Measurements from ENCODE around the gene LIMD2.

Gene LIMD2

DNA sequence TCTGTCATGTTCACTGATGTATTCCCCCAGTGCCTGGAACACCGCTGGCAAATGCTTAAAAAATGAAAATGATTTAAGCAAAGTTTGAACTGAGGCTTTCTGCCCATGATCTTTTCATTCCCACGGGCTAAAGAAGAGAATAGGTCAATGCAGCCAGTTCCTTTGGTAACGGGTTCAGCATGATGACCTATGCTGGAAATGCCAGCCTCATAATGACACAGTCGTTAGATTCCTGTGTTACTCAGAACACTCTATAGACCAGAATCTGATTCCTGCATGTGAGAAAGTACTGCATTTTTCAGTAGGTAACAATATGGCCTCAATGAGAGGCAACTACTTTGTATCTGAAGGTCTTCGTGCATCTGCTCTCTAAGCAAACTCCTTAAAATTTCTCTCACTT, 19.1 kb upstream of the LIMD2 start:
- DNase-seq (ENCODE audit: low read depth): no peak
- H3K4me3 ChIP-seq (ENCODE audit: control insufficient read depth, low read depth, low read length): no peak overlapping the region
- TF ChIP-seq, protein P1, sequence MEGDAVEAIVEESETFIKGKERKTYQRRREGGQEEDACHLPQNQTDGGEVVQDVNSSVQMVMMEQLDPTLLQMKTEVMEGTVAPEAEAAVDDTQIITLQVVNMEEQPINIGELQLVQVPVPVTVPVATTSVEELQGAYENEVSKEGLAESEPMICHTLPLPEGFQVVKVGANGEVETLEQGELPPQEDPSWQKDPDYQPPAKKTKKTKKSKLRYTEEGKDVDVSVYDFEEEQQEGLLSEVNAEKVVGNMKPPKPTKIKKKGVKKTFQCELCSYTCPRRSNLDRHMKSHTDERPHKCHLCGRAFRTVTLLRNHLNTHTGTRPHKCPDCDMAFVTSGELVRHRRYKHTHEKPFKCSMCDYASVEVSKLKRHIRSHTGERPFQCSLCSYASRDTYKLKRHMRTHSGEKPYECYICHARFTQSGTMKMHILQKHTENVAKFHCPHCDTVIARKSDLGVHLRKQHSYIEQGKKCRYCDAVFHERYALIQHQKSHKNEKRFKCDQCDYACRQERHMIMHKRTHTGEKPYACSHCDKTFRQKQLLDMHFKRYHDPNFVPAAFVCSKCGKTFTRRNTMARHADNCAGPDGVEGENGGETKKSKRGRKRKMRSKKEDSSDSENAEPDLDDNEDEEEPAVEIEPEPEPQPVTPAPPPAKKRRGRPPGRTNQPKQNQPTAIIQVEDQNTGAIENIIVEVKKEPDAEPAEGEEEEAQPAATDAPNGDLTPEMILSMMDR (conservative IDR thresholded peaks at IDR 0.05; ENCODE audit: control insufficient read depth, insufficient read depth, low read depth, low read length): no peak

DNA sequence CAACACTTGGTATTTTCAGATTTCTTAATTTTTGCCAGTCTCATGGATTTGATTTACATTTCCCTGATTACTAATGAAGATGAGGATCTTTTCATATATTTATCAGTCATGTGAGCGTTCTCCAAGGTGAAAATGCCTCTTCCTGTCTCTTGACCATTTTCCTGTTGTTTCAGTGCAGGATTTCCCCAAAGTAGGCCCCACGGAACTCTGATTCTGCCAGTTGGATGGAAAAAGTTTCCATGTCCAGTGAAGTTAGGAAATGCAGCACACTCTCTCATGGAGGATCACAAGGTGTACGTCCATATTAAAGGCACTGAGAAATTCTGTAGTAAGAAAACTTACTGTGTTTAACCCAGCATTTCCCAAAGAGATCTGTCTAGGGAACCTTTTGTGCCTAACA, 16.5 kb upstream of the LIMD2 start:
- TF ChIP-seq, protein P1 (conservative IDR thresholded peaks at IDR 0.05; ENCODE audit: control insufficient read depth, insufficient read depth, low read depth, low read length): no peak
- no peak for DNase-seq (ENCODE audit: low read depth)
- no peak overlapping the region for H3K4me3 ChIP-seq (ENCODE audit: control insufficient read depth, low read depth, low read length)

DNA sequence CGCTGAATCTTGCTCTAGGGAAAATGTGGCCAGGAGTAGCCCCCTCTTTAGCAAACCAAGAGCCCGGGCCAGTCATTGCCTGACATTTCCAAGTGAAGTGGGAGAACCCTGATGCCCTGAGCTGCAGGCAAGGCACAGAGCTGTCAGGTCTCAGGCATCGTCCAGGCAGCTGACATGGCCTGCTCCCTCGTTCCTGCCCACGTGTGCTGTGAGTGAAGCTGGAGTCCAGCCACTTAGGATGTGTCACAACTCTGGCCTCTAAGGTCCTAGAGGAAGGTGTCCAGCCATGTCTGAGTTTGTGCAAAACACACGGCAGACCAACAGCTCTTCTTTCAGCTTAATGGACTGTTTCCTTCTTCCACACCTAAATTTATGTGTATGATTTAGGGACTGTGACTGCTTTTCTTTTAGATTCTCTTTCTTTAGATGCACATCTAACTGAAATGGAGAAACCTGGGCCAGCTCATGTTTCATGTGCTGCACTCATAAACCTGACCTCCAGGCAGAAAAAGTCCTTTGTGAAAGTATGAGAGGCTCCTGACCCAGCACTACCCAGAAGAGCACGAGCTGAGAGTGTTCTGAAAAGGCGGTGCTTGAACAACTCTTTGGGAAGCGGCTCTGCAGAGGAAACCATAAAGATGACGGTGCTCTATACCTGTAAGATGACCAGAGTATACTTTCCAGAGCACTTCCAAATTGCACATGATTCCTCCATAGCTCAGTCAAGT, 14.8 kb upstream of the LIMD2 start:
- peak; percentile 66 for DNase-seq (ENCODE audit: low read depth)
- TF ChIP-seq, protein P1 (conservative IDR thresholded peaks at IDR 0.05; ENCODE audit: control insufficient read depth, insufficient read depth, low read depth, low read length): no peak
- H3K4me3 ChIP-seq (ENCODE audit: control insufficient read depth, low read depth, low read length): no peak overlapping the region

DNA sequence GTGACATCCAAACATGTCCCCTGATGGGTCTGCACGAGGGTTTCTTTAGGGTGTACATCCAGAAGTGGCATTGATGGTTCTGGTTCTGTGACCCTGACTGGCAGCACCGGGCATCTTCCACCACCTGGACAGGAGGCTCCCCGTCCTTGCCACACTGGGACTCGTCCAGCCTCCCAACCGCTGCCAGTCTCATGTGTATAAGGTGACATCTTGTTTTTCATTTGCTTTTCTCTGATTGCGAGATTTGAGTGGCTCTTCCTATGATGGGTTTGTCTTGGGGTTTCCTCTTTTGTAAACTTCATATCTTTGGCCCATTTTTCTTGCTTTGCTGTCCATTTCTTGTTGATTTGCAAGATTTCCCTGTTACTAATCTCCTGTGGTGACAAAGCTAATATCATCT, 9.2 kb upstream of the LIMD2 start:
- DNase-seq (ENCODE audit: low read depth): no peak
- TF ChIP-seq, protein P1 (conservative IDR thresholded peaks at IDR 0.05; ENCODE audit: control insufficient read depth, insufficient read depth, low read depth, low read length): no peak
- no peak overlapping the region for H3K4me3 ChIP-seq (ENCODE audit: control insufficient read depth, low read depth, low read length)

DNA sequence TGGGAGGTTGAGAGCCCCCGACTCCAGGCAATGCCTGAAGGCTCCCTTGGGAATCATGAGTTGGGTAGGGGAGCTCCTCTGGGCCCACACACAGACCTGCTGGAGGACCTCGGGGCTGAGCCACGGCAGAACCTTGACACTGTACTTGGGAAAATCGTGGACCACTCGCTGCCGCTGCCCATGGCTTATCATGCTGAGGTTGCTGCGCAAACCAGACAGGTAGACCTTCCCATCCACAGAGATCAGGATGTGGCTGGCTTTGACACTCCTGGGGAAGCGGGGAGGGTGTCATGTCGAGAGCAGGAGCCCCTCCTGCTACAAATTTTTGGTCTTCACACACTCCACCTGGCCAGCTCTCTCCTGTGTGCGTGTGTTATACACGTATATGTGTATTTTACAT, 7.2 kb upstream of the LIMD2 start:
- no peak for DNase-seq (ENCODE audit: low read depth)
- TF ChIP-seq, protein P1 (conservative IDR thresholded peaks at IDR 0.05; ENCODE audit: control insufficient read depth, insufficient read depth, low read depth, low read length): no peak
- no peak overlapping the region for H3K4me3 ChIP-seq (ENCODE audit: control insufficient read depth, low read depth, low read length)

DNA sequence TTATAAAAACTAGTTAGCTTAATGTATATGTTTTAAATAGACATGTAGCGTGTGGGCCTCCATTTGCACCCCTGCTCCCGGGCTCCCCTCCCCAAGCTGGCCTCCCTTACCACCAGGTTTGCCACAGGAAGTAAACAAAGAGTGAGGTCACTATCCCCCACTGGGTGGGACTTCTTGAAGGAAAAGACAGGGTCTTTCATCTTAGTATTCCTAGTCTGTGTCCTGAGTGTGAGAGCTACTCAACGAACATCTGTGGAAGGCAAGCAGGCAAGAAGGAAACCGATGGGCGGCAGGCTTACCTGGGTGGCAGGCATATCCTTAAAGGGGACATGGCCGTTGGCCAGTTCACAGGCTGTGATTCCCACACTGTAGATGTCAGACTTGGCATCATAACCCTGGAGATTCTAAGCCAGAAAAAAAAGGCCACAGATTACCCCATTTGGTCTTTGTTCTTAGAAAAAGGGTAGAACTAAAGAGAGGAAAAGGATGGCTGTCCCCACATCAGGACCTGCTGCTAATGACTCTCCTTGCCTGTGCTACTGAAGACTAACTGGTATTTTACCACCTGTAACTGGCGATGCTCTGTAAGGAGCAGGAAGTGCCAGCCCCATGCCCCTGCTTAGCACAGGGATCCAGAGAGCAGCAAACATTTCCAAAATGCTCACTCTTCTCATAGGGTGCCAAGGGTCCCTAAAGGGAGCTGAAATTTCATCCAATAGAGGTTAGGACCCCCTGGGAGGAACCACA, 6.6 kb upstream of the LIMD2 start:
- H3K4me3 ChIP-seq (ENCODE audit: control insufficient read depth, low read depth, low read length): no peak overlapping the region
- TF ChIP-seq, protein P1 (conservative IDR thresholded peaks at IDR 0.05; ENCODE audit: control insufficient read depth, insufficient read depth, low read depth, low read length): no peak
- no peak for DNase-seq (ENCODE audit: low read depth)
